ENCODE results near the gene PRKAR1B.

PRKAR1B gene

DNA sequence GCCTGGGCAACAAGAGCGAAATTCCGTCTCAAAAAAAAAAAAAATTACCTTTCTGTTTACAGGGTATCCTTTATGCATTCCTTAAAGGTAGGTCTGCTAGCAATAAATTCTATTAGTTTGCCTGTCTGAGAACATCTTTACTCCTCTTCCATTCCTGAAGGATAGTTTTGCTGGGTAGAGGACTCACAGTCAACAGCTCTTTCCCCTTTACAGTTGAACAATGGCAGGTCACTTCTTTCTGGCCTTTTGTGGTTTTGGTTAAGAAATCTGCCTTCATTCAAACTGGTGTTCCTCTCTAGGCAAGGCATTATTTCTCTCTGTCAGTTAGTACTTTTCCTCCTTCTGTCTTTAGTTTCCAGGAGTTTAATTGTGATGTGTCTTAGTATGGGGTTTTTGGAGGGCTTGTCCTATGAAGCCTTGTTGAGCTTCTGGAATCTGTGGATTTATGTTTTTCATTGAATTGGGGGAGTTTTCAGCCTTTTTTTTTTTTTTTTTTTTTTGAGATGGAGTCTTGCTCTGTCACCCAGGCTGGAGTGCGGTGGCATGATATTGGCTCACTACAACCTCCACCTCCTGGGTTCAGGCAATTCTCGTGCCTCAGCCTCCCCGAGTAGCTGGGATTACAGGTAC is 5.3 kb downstream of the PRKAR1B start:
- no peak for DNase-seq (ENCODE audit: low read depth)

- no peak for DNase-seq (ENCODE audit: low read depth)
These were observed 10.4 kb downstream of the PRKAR1B start for GRCh38 chr7:716636-717035.

DNA sequence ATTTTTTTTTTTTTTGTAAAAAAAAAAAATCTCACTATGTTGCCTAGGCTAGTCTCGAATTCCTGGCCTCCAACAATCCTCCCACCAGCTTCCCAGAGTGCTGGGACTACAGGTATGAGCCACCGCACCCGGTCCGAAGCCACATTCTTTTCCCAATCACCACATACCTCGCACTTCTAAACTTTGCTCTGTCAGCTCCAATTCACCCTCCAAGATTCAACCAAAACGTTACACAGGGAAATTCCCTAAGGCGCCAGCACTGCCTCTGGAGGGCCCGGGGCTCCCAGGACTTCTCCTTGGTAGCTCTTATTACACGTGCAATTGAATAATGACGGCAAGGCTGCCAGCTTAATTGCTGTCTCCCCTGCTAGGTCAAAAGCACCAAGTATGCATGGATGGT is 10.9 kb downstream of the PRKAR1B start:
- DNase-seq (ENCODE audit: low read depth), result no peak

GRCh38 chr7:714251-714671 is 12.8 kb downstream of the PRKAR1B start:
- DNase-seq (ENCODE audit: low read depth), result no peak

- DNase-seq (ENCODE audit: low read depth), result no peak
These were observed 13.4 kb downstream of the PRKAR1B start for GRCh38 chr7:713488-714230.

- DNase-seq (ENCODE audit: low read depth), result no peak
These were observed 14.0 kb downstream of the PRKAR1B start for GRCh38 chr7:713139-713457.

GRCh38 chr7:712381-713138 is 14.5 kb downstream of the PRKAR1B start:
- no peak for DNase-seq (ENCODE audit: low read depth)

GRCh38 chr7:711922-712380 is 15.1 kb downstream of the PRKAR1B start:
- DNase-seq (ENCODE audit: low read depth), result no peak

- no peak for DNase-seq (ENCODE audit: low read depth)
These were observed 15.8 kb downstream of the PRKAR1B start for GRCh38 chr7:711093-711921.

DNA sequence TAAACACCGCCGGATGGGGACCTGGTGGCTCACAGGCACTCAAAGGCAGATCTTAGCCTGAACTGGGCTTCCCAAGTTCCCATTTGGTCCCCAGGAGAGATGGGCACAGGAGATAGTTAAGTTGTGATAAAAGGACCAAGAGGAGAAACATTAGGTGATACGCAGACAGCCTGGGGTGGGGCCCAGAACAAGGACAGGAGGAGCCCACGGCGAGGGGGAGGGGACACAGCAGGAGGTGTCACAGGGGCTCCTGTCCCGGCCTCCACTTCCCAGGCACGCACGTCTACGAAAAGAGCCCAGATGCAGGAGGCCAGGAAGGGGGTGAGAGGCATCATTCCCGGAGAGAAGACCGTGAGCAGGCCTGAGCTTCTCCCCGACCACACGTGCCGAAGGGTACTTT is 16.9 kb downstream of the PRKAR1B start:
- no peak for DNase-seq (ENCODE audit: low read depth)

- DNase-seq (ENCODE audit: low read depth), result no peak
These were observed 19.6 kb downstream of the PRKAR1B start for GRCh38 chr7:707296-708000.

GRCh38 chr7:706721-707120 is 20.4 kb downstream of the PRKAR1B start:
- DNase-seq (ENCODE audit: low read depth), result no peak

DNA sequence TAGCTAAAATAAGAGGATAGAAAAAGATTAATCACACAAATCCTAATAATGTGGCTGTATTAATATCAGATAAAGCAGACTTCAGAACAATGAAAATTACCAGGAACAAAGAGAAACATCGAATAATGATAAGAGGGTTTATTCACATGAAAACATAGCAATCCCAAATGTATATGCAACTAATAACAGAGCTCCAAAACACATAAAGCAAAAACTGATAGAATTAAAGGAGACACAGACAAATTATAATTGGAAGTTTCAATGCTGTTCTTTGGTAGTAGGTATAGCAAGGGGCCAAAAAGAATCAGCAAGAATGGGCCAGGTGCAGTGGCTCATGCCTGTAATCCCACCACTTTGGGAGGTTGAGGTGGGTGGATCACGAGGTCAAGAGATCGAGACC is 24.0 kb downstream of the PRKAR1B start:
- DNase-seq (ENCODE audit: low read depth), result no peak

DNA sequence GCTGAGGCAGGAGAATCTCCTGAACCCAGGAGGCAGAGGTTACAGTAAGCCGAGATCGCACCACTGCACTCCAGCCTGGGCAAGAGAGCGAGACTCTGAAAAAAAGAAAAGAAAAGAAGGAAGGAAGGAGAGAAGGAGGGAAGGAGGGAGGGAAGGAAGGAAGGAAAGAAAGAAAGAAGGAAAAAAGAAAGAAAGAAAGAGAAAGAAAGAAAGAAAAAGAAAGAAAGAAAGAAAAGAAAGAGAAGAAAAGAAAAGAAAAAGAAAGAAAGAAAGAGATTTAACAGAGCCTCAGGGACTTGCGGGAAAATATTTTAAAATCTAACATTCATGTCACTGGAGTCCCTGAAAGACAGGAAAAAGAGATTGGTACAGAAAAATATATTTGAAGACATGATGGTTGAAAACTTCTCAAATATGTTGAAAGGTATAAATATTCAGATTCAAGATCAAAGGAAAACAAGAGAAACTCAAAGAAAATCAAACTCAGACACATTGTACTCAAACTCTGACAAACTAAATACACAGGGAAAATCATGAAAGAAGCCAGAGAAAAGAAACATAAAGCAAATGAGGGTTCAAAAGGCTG is 25.9 kb downstream of the PRKAR1B start:
- DNase-seq (ENCODE audit: low read depth), result no peak

- no peak for DNase-seq (ENCODE audit: low read depth)
These were observed 27.5 kb downstream of the PRKAR1B start for GRCh38 chr7:699476-700170.

DNA sequence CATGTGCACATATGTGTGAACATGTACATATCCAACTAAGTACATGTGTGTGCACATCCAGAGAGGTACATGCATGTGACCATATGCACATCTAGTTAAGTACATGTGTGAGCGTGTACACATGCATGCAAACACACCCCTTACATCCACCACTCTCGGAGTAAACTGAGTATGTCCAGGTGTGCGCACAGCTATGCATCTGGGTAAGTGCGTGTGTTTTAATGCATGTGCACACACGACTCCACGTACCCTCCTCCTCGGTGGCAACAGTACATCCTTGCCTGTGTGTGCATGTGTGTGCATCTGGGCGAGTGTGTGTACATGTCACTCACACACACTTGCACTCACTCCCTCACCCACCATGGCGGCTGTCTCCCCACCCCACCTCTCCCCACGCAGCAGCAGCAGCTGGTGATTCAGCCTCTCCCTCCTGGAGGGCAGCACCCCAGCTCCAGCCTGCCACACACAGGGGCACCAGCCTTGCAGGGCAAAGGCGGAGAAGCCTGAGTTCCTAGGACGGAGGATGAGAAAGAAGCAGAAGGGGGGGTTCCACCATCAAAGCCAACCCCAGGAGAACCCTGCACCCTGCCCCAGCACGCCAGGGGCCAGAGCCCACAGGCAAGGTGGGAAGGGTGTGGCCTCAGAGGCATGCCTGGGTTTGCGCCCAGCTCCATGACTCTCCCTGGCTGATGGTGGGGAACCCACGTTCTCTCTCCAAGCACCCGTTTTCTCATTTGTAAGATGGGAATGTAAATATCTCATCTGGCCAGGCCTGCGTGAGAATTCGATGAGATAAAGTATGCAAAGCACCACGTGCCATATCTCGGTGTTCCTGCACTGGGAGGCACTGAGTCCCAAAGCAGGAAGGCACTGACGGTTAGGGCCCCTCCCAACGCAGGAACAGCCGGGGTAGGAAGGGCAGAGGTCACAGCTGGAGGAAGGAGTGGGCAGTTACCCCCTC is 28.3 kb downstream of the PRKAR1B start:
- DNase-seq (ENCODE audit: low read depth), result no peak

DNA sequence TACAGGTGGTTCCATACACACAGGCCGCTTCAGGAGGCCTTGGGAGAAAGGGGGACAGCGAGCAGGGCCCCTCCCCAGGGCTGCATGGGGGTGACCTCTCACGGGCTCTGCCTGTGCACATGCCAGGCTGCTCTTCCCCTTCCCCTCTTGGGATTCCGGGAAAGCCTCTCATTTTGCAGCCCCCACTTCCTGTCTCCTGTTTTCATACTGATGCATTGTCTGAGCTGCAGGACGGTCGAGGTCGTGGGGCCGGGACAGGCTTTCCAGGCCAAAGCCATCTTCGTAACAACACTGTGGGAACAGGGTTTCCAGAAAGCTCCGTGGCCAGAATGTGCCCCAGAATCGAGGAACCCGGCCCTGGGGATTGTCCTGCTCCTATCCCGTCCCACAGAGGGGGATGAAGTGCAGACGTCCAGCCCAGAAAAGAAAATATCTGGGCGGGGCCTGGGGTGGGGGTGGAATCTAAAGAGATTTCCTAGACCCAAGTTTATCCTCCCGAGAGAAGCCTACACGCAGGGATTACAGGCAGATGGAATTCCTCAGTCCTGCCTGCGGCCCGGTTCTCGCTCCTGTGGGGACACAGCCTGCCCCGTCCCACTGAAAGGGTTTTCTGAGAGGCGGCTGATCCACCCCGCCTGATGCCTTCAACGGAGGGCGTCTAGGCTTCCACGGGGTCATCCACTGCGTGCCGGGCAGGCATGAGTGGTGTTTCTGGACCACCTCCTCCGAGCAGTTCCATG is 30.1 kb downstream of the PRKAR1B start:
- no peak for DNase-seq (ENCODE audit: low read depth)

GRCh38 chr7:696426-696811 is 30.7 kb downstream of the PRKAR1B start:
- no peak for DNase-seq (ENCODE audit: low read depth)

- DNase-seq (ENCODE audit: low read depth), result no peak
These were observed 33.8 kb downstream of the PRKAR1B start for GRCh38 chr7:693280-693679.

Data from stromal cell of bone marrow (primary cell).